HG03442 (cell line): Measurements from ENCODE around the gene PAPPA.

Experiments
- ATAC-seq: cut with Tn5 transposase; IDR thresholded peaks from one replicate; pipeline ENCODE4 v1.9.1; 2021; ENCODE audit warnings: mild to moderate bottlenecking, moderate library complexity; ENCODE audit not compliant: unreplicated experiment

PAPPA gene

GRCh38 chr9:116178481-116179211 is 25.1 kb downstream of the PAPPA start:
- ATAC-seq, result no peak

DNA sequence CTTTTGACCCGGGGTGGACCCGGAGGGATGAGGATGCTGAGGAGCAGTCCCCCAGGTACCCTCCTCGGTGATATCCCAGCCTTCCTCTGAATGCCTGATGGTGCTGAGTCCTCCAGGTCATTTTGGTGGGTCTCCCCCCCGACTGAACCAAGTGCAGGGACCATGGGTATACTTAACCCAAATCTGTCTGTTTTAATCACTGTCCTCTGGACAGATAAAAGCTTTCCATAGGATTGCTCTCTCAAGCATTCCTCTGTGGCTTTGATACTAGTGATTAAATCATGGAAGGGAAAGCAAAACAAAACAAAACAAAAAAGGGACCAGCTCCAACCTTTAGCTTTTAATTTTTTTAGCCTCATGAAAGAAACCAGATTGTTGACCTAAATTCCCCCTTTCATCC is 26.0 kb downstream of the PAPPA start:
- ATAC-seq, result no peak

- ATAC-seq, result no peak
Observed at GRCh38 chr9:116181853-116182610, 28.4 kb downstream of the PAPPA start.

GRCh38 chr9:116182876-116183275 is 29.3 kb downstream of the PAPPA start:
- no peak for ATAC-seq

- no peak for ATAC-seq
Observed at GRCh38 chr9:116187570-116188170, 34.1 kb downstream of the PAPPA start.

DNA sequence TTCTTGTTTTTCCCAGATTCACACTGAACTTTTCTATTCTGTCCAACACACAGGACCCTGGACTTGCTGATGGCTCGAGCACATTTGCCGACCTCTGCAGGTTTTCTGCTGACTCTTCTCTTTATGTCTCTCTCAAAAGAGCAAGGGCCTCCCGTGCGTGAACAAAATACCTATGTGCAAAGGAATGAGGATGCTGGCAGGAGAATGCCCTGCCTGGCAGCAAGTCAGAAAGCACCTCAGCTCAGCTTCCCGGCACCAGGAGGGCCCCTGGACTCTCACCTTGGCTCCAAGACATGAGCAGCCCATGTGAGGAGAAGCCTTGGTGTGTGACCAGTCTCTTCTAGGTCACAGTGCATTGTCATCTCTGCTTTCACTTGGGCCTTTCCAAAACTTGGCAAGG is 36.1 kb downstream of the PAPPA start:
- ATAC-seq, result no peak

DNA sequence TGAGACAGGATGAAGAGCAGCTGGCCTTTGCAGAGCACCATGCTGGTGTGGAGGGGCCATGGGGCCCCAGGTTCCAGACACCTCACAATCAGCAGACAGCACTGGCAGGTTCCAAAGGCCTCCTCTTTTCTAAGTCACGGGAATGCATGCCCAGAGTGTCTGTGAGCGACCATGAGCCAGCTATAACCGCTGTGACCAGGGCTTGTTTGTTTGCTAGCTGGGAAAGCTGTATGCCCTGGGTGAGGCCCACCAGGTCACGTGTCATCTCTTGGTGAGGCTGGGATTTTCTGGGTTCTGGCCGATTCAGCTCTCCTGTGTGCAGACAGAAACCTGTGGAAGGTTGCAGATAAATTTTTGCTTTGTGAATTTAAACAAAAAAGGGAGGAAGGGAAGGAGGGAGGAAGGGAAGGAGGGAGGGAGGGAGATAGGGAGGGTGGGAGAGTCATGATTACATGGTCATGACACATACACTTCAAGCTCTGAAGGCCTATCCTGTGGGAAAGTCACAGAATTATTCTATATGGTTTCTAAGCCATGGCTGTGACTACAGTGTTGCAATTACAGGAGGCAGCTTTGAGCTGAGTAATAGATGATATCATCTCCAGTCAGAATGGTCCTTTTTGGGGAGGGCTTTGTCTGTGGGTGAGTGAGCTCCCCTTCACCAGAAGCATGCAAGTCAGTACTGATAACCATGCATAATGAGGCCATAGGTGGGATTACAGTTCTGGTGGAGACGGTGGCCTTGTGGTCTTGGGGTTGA is 37.2 kb downstream of the PAPPA start:
- ATAC-seq, result no peak

DNA sequence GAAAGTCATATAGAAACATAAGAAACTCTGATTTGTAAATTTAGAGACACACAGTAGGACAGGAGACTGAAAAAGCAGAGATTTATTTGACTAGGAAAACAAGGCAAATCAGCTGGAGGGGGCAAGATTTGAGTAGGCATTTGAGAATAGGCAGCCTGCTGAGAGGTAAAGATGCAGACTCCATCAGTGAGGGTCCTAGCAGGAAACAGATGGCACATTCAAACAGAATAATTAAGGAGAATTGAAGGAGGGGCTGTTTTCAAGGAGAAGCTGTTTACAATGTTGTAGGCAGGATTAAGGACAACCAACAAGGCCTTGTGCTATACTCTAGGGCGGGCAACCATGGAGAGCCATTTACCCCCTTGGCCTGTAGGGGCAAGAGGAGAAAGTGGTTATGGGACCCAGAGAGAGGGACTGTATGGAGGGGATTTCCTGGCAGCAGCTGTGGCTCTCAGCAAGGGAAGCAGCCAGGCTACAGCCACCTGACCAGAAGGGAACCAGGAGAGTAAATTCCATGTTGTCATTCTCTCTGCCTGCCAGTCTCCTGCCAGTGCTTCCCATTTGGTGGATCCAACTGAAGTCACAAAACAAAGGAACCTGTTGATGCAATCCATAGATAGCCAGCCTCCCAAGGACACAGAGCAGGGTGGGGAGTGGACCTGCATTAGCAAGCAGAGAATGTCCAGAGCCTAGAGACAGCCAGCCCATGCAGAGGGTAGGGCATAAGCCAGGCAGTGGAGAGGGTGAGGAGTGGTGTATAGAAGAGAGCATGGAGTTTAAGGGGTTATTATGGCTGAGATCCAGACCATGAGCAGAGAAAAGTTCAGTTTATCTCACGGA is 38.2 kb downstream of the PAPPA start:
- no peak for ATAC-seq

DNA sequence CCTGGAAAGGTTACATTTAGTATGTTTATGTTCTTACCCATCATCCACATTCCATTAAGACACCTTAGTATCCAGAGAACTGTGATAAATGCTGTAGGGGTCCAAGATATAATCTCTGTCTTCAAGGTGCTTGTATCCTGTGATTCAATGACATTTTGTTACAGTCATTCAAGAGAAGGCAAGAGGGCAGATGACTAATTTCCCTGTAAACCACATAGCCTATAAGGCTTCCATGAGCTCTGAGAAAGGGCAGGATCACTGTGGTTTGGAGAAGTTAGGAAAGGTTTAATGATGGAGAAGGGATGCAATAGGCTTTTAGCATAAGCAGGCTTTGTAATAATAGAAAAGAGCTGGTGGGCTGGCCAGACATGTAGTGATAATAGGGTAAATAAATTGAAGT is 40.0 kb downstream of the PAPPA start:
- ATAC-seq, result no peak

DNA sequence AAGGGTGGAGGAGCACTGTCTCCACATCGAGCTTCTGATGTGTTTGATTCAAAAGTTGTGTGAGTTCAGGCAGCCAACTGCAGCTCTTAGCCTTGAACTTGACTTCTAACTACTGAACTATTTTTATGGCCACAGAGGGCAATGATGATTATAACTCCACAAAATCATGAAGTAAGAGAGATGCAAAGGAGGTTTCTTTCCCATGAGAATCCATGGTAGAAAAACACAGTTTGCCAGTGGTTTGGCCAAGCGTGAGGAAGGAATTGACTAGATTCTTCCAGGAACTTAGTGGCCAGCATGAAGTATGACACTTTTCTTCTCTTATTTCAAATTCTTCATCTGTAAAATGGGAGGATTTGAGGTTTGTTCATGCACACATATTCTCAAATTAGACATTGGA is 43.2 kb downstream of the PAPPA start:
- ATAC-seq, result no peak

- ATAC-seq, result no peak
Observed at GRCh38 chr9:116198344-116198743, 44.8 kb downstream of the PAPPA start.

- no peak for ATAC-seq
Observed at GRCh38 chr9:116202219-116202912, 48.8 kb downstream of the PAPPA start.

- no peak for ATAC-seq
Observed at GRCh38 chr9:116204252-116204882, 50.8 kb downstream of the PAPPA start.

GRCh38 chr9:116207371-116208111 is 54.0 kb downstream of the PAPPA start:
- no peak for ATAC-seq

GRCh38 chr9:116208417-116209232 is 55.0 kb downstream of the PAPPA start:
- no peak for ATAC-seq

DNA sequence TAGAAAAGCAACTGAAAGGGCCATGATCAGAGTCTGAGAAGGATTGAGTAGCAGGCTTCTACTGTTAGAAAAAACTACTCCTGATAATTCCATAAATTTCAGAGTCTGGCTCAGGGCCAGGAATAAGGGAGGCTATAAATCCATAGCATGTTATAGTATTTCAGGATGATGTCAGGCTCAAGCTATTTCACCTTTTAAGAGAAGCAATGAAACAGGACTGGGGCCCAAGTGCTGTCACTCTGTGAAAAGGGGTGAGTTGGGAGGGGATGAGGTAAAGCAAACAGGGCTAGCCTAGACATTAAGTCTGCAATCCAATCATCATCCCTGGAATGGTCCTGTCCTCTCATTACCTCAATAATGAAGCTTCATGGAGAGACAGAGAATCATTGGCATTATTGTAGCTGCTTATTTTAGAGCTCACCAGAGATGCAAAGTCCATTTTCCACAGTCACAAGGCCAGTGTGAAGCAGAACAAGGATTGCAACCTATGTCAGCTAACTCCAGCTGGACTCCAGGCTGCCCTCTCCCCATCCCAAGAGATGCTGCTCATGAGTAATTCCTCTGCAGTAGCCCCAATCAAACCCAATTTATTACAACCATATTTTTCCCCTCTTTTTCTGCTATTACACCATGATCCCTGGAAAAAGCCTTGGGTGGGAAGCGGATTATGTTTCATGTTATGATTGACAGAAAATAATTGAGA is 56.0 kb downstream of the PAPPA start:
- no peak for ATAC-seq

DNA sequence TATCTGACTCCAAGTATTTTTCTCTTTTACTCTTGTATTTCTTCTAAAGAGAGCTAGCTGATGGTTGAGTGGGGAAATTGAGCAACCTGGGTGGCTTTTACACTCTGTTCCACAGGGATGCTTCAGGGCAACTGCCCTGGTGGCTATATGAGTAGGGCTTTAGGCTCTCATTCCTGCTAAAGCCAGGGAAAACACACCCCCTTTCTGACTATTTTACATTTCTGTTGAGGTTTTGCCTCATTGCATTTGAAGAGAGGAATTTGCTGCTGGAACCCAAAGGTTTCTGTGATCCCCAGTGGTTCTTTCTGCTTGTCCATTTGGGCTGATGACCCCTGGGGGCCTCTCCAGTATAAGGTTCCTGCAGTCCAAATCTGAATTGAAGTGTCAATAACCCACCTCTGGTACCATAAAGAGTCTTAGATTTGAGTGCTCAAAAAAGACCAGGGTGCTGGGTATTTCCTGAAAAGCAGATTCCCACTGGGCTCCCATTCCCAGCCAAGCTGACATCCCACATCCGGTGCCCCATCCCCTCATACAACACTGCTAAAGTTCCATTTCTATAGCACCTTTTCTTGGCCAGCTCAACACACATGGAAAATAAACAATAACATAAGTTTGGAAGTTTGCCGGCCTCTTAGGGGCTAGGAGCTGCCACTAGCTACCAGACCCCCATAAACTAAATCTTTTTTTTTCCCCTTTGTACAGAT is 59.5 kb downstream of the PAPPA start:
- ATAC-seq, result no peak
